GM13976 (cell line): ENCODE results near the gene HOXD9.

Source experiments
- DNase-seq: peaks from one replicate; pipeline ENCODE4 v3.0.0; 2012; ENCODE audit warnings: low spot score
- CTCF ChIP-seq: IDR thresholded peaks from 2 replicates; pipeline ENCODE4 v1.5.1; 2012; ENCODE audit warnings: borderline replicate concordance, mild to moderate bottlenecking; ENCODE audit not compliant: insufficient read depth; ENCODE audit errors: extremely low read depth, missing control alignments, control extremely low read depth
- in situ Hi-C: fragments of 300-500 bp; cut with MboI; formaldehyde crosslinking; loops from one replicate; pipeline ENCODE4 v1.12.0; 2022; ENCODE audit warnings: low sequenced_read_pairs, mixed read lengths, inconsistent platforms; ENCODE audit not compliant: unreplicated experiment

HOXD9 gene

GRCh38 chr2:176078541-176079284, 43.8 kb upstream of the HOXD9 start:
- in situ Hi-C loops: loop anchor here (10.0 to 25.0 kb wide), 2 partner anchors 384 to 716 kb away; no protein-coding TSS in a partner anchor
- no peak for DNase-seq
- TF ChIP-seq CTCF: no peak

GRCh38 chr2:176079285-176079830, 43.2 kb upstream of the HOXD9 start:
- DNase-seq: no peak
- in situ Hi-C loops: loop anchor here (10.0 to 25.0 kb wide), 2 partner anchors 385 to 717 kb away; no protein-coding TSS in a partner anchor
- TF ChIP-seq CTCF: no peak

- peak; percentile 66 for DNase-seq
- in situ Hi-C loops: loop anchor here (10.0 to 25.0 kb wide), 2 partner anchors 385 to 718 kb away; no protein-coding TSS in a partner anchor
- peak; percentile 54 for TF ChIP-seq CTCF
Measured at GRCh38 chr2:176079831-176080539, 42.5 kb upstream of the HOXD9 start.

GRCh38 chr2:176080540-176081375, 41.8 kb upstream of the HOXD9 start:
- no peak for TF ChIP-seq CTCF
- in situ Hi-C loops: loop anchor here (25.0 kb wide), 1 partner anchor 718 kb away; no protein-coding TSS in a partner anchor
- peak; percentile 34 for DNase-seq

GRCh38 chr2:176081376-176081836, 41.1 kb upstream of the HOXD9 start:
- DNase-seq: peak; percentile 23
- in situ Hi-C loops: loop anchor here (25.0 kb wide), 1 partner anchor 719 kb away; no protein-coding TSS in a partner anchor
- no peak for TF ChIP-seq CTCF

- no peak for TF ChIP-seq CTCF
- DNase-seq: peak; percentile 38
- in situ Hi-C loops: loop anchor here (25.0 kb wide), 1 partner anchor 720 kb away; no protein-coding TSS in a partner anchor
Measured at GRCh38 chr2:176081837-176082524, 40.5 kb upstream of the HOXD9 start.
